Mesendoderm (in vitro differentiated cells): ENCODE results near the gene BMP7.

Source experiments
- DNase-seq: peaks from one replicate; pipeline ENCODE4 v3.0.0; 2013
- H2AK5ac ChIP-seq: 2 replicates; pipeline ENCODE4 v1.6.1; 2013; ENCODE audit warnings: low read length, inconsistent platforms
- H2BK120ac ChIP-seq: 2 replicates; pipeline ENCODE4 v1.6.1; 2013; ENCODE audit warnings: low read depth, mild to moderate bottlenecking, low read length, moderate library complexity, mixed read lengths
- H2BK15ac ChIP-seq: replicated peaks from 2 replicates; pipeline ENCODE4 v1.6.1; 2013; ENCODE audit warnings: low read depth, mild to moderate bottlenecking, moderate library complexity
- H2BK5ac ChIP-seq: 2 replicates; pipeline ENCODE4 v1.6.1; 2013; ENCODE audit warnings: low read length, inconsistent platforms
- H3K18ac ChIP-seq: 2 replicates; pipeline ENCODE4 v1.6.1; 2013; ENCODE audit warnings: mild to moderate bottlenecking, low read length, mixed read lengths
- H3K23ac ChIP-seq: one replicate; pipeline ENCODE4 v1.6.1; 2013; ENCODE audit warnings: low read length
- H3K27ac ChIP-seq: 2 replicates; pipeline ENCODE4 v1.5.1; 2013; ENCODE audit warnings: low read depth, mild to moderate bottlenecking, inconsistent platforms, low read length, moderate library complexity
- H3K27me3 ChIP-seq: 2 replicates; pipeline ENCODE4 v1.6.1; 2013; ENCODE audit warnings: low read length, control low read depth, mild to moderate bottlenecking, inconsistent platforms; ENCODE audit not compliant: insufficient read depth, poor library complexity
- H3K36me3 ChIP-seq: 2 replicates; pipeline ENCODE4 v1.6.1; 2013; ENCODE audit warnings: low read length, inconsistent platforms; ENCODE audit not compliant: control insufficient read depth, insufficient read depth
- H3K4ac ChIP-seq: one replicate; pipeline ENCODE4 v1.6.1; 2013; ENCODE audit warnings: low read depth, mild to moderate bottlenecking, low read length, moderate library complexity
- H3K4me1 ChIP-seq: 2 replicates; pipeline ENCODE4 v1.6.1; 2013; ENCODE audit warnings: low read depth, low read length, inconsistent platforms; ENCODE audit not compliant: control insufficient read depth
- H3K4me2 ChIP-seq: 2 replicates; pipeline ENCODE4 v1.6.1; 2013; ENCODE audit warnings: low read length
- H3K4me3 ChIP-seq: 2 replicates; pipeline ENCODE4 v1.5.1; 2013; ENCODE audit warnings: mild to moderate bottlenecking, low read length
- H3K56ac ChIP-seq: one replicate; pipeline ENCODE4 v1.6.1; 2013; ENCODE audit warnings: low read length
- H3K79me1 ChIP-seq: 2 replicates; pipeline ENCODE4 v1.6.1; 2013; ENCODE audit warnings: low read length, inconsistent platforms
- H3K79me2 ChIP-seq: 2 replicates; pipeline ENCODE4 v1.6.1; 2013; ENCODE audit warnings: mild to moderate bottlenecking, low read length; ENCODE audit not compliant: control insufficient read depth, insufficient read depth
- H3K9ac ChIP-seq: 2 replicates; pipeline ENCODE4 v1.6.1; 2013; ENCODE audit warnings: low read length, inconsistent platforms
- H4K5ac ChIP-seq: one replicate; pipeline ENCODE4 v1.6.1; 2013; ENCODE audit warnings: low read length
- H4K8ac ChIP-seq: one replicate; pipeline ENCODE4 v1.6.1; 2013; ENCODE audit warnings: low read depth, mild to moderate bottlenecking, control low read depth, low read length, moderate library complexity
- WGBS: extraction: QIAGEN DNeasy Blood & Tissue Kit; methylation state at CpG from one replicate; pipeline ENCODE4 v1.1.7; 2013; ENCODE audit warnings: low lambda C conversion rate, missing lambda C conversion rate; ENCODE audit not compliant: insufficient coverage; ENCODE audit errors: extremely low coverage; 5-methylcytosine and 5-hydroxymethylcytosine counted together

The BMP7 gene

GRCh38 chr20:57146155-57146554, 120.3 kb downstream of the BMP7 start:
- no peak overlapping the region for H3K18ac ChIP-seq
- no peak overlapping the region for H2AK5ac ChIP-seq
- no peak overlapping the region for H4K5ac ChIP-seq
- no peaks in the 10 kb centered on the region for H3K27me3 ChIP-seq
- WGBS = 100% methylated on average over 1 of the region's 2 CpGs
- H3K79me1 ChIP-seq = no peaks in the 10 kb centered on the region
- H3K9ac ChIP-seq = no peak overlapping the region
- no peak overlapping the region for H2BK15ac ChIP-seq
- no peak overlapping the region for H4K8ac ChIP-seq
- no peak overlapping the region for H3K4me2 ChIP-seq
- no peak overlapping the region for H3K23ac ChIP-seq
- H2BK5ac ChIP-seq = no peak overlapping the region
- H3K56ac ChIP-seq = no peak overlapping the region
- H3K27ac ChIP-seq = no peak overlapping the region
- no peaks in the 10 kb centered on the region for H3K36me3 ChIP-seq
- DNase-seq = no peak
- no peak overlapping the region for H2BK120ac ChIP-seq
- H3K79me2 ChIP-seq = no peaks in the 10 kb centered on the region
- H3K4me3 ChIP-seq = no peak overlapping the region
- H3K4me1 ChIP-seq = peaks cover 2% of the 10 kb centered on the region
- H3K4ac ChIP-seq = no peak overlapping the region

- H2AK5ac ChIP-seq = no peak overlapping the region
- no peak overlapping the region for H3K4me2 ChIP-seq
- no peak overlapping the region for H3K27ac ChIP-seq
- H3K79me2 ChIP-seq = no peaks in the 10 kb centered on the region
- H4K8ac ChIP-seq = no peak overlapping the region
- H2BK5ac ChIP-seq = no peak overlapping the region
- no peaks in the 10 kb centered on the region for H3K27me3 ChIP-seq
- H3K4ac ChIP-seq = no peak overlapping the region
- no peak for DNase-seq
- H4K5ac ChIP-seq = no peak overlapping the region
- no peak overlapping the region for H3K18ac ChIP-seq
- H3K79me1 ChIP-seq = no peaks in the 10 kb centered on the region
- no peak overlapping the region for H3K4me3 ChIP-seq
- no peaks in the 10 kb centered on the region for H3K36me3 ChIP-seq
- no peak overlapping the region for H3K56ac ChIP-seq
- H3K4me1 ChIP-seq = peaks cover 2% of the 10 kb centered on the region
- no peak overlapping the region for H3K9ac ChIP-seq
- H3K23ac ChIP-seq = no peak overlapping the region
- no peak overlapping the region for H2BK15ac ChIP-seq
- WGBS = no CpG with 5 or more reads among the region's 8 CpGs
- H2BK120ac ChIP-seq = no peak overlapping the region
Measured at GRCh38 chr20:57145089-57145631, 121.3 kb downstream of the BMP7 start.

- H3K4me3 ChIP-seq = no peak overlapping the region
- no peak overlapping the region for H4K5ac ChIP-seq
- no peak overlapping the region for H3K4ac ChIP-seq
- no peak overlapping the region for H4K8ac ChIP-seq
- H3K27me3 ChIP-seq = no peaks in the 10 kb centered on the region
- no peak overlapping the region for H2BK5ac ChIP-seq
- no peak overlapping the region for H2BK15ac ChIP-seq
- H2AK5ac ChIP-seq = no peak overlapping the region
- H3K79me1 ChIP-seq = no peaks in the 10 kb centered on the region
- no peak overlapping the region for H3K56ac ChIP-seq
- no peaks in the 10 kb centered on the region for H3K4me1 ChIP-seq
- no peak overlapping the region for H3K18ac ChIP-seq
- H2BK120ac ChIP-seq = no peak overlapping the region
- no peak for DNase-seq
- H3K79me2 ChIP-seq = no peaks in the 10 kb centered on the region
- WGBS = no CpG with 5 or more reads among the region's 9 CpGs
- no peak overlapping the region for H3K9ac ChIP-seq
- H3K23ac ChIP-seq = no peak overlapping the region
- no peak overlapping the region for H3K27ac ChIP-seq
- no peak overlapping the region for H3K4me2 ChIP-seq
- H3K36me3 ChIP-seq = no peaks in the 10 kb centered on the region
Measured at GRCh38 chr20:57143173-57143572, 123.3 kb downstream of the BMP7 start.

- Histone ChIP-seq H2BK5ac (no peak overlapping the region), H2BK15ac (no peak overlapping the region), H3K27ac (no peak overlapping the region), H2BK120ac (no peak overlapping the region), H2AK5ac (no peak overlapping the region), H3K4me1 (no peaks in the 10 kb centered on the region), H3K56ac (no peak overlapping the region), H3K4me2 (no peak overlapping the region), H3K79me1 (no peaks in the 10 kb centered on the region), H3K18ac (no peak overlapping the region), H3K23ac (no peak overlapping the region), H3K27me3 (no peaks in the 10 kb centered on the region), H3K79me2 (no peaks in the 10 kb centered on the region), H4K8ac (no peak overlapping the region), H3K36me3 (no peaks in the 10 kb centered on the region), H3K9ac (no peak overlapping the region), H3K4me3 (no peak overlapping the region), H3K4ac (no peak overlapping the region), H4K5ac (no peak overlapping the region)
- WGBS = no CpG with 5 or more reads among the region's 12 CpGs
- no peak for DNase-seq
Measured at GRCh38 chr20:57142667-57143066, 123.8 kb downstream of the BMP7 start.

GRCh38 chr20:57141492-57141891, 124.9 kb downstream of the BMP7 start:
- no peak overlapping the region for H4K5ac ChIP-seq
- no peaks in the 10 kb centered on the region for H3K27me3 ChIP-seq
- H3K79me1 ChIP-seq = no peaks in the 10 kb centered on the region
- no peak overlapping the region for H2AK5ac ChIP-seq
- H4K8ac ChIP-seq = no peak overlapping the region
- H3K4me2 ChIP-seq = no peak overlapping the region
- H3K79me2 ChIP-seq = no peaks in the 10 kb centered on the region
- H3K36me3 ChIP-seq = no peaks in the 10 kb centered on the region
- no peak overlapping the region for H3K23ac ChIP-seq
- no peaks in the 10 kb centered on the region for H3K4me1 ChIP-seq
- H2BK5ac ChIP-seq = no peak overlapping the region
- no peak overlapping the region for H3K27ac ChIP-seq
- H3K4me3 ChIP-seq = no peak overlapping the region
- no peak for DNase-seq
- WGBS = no CpG with 5 or more reads among the region's 1 CpG
- H3K56ac ChIP-seq = no peak overlapping the region
- no peak overlapping the region for H3K9ac ChIP-seq
- H3K4ac ChIP-seq = no peak overlapping the region
- no peak overlapping the region for H2BK15ac ChIP-seq
- no peak overlapping the region for H3K18ac ChIP-seq
- no peak overlapping the region for H2BK120ac ChIP-seq

- Histone ChIP-seq H4K8ac (no peak overlapping the region), H4K5ac (no peak overlapping the region), H3K23ac (no peak overlapping the region), H3K4me3 (no peak overlapping the region), H3K27me3 (no peaks in the 10 kb centered on the region), H3K4me1 (no peaks in the 10 kb centered on the region), H2BK120ac (no peak overlapping the region), H3K4ac (no peak overlapping the region), H2AK5ac (no peak overlapping the region), H2BK15ac (no peak overlapping the region), H3K9ac (no peak overlapping the region), H2BK5ac (no peak overlapping the region), H3K4me2 (no peak overlapping the region), H3K79me2 (no peaks in the 10 kb centered on the region), H3K56ac (no peak overlapping the region), H3K36me3 (no peaks in the 10 kb centered on the region), H3K79me1 (no peaks in the 10 kb centered on the region), H3K27ac (no peak overlapping the region), H3K18ac (no peak overlapping the region)
- no peak for DNase-seq
- WGBS = no CpG with 5 or more reads among the region's 7 CpGs
Measured at GRCh38 chr20:57140416-57140965, 126.0 kb downstream of the BMP7 start.
